GM18511 (cell line): ENCODE data around the gene ATG101.

Source experiments
- ATAC-seq: cut with Tn5 transposase; IDR thresholded peaks from one replicate; pipeline ENCODE4 v1.9.1; 2021; ENCODE audit warnings: mild to moderate bottlenecking, moderate library complexity; ENCODE audit not compliant: unreplicated experiment

ATG101 gene

GRCh38 chr12:52076811-52077210, 7.0 kb downstream of the ATG101 start:
- no peak for ATAC-seq

GRCh38 chr12:52078276-52078675, 8.5 kb downstream of the ATG101 start:
- ATAC-seq, result no peak

GRCh38 chr12:52079576-52080402, 10.0 kb downstream of the ATG101 start, which contains the start of gene SMIM41:
TSS of gene SMIM41 (plus strand) at chr12:52079704. CDS start at chr12:52079780, 76 bp downstream.
- no peak for ATAC-seq

GRCh38 chr12:52080403-52081251, 10.8 kb downstream of the ATG101 start:
- ATAC-seq, result no peak

GRCh38 chr12:52081263-52081733, 11.5 kb downstream of the ATG101 start:
- peak; percentile 86 for ATAC-seq

- ATAC-seq, result no peak
Observed at GRCh38 chr12:52082026-52082668, 12.4 kb downstream of the ATG101 start.

GRCh38 chr12:52082669-52082987, 12.8 kb downstream of the ATG101 start:
- ATAC-seq, result no peak

GRCh38 chr12:52082988-52083637, 13.3 kb downstream of the ATG101 start:
- ATAC-seq, result no peak

- ATAC-seq, result no peak
Observed at GRCh38 chr12:52083638-52083996, 13.8 kb downstream of the ATG101 start.

GRCh38 chr12:52084491-52085231, 14.9 kb downstream of the ATG101 start:
- no peak for ATAC-seq

GRCh38 chr12:52085682-52086180, 16.0 kb downstream of the ATG101 start:
- no peak for ATAC-seq

- ATAC-seq, result no peak
Observed at GRCh38 chr12:52086366-52086765, 16.6 kb downstream of the ATG101 start.

GRCh38 chr12:52086944-52087835, 17.4 kb downstream of the ATG101 start:
- ATAC-seq, result no peak

- peak; percentile 61 for ATAC-seq
Observed at GRCh38 chr12:52087961-52088820, 18.4 kb downstream of the ATG101 start.

- no peak for ATAC-seq
Observed at GRCh38 chr12:52089491-52089890, 19.7 kb downstream of the ATG101 start.

GRCh38 chr12:52090291-52090690, 20.5 kb downstream of the ATG101 start:
- ATAC-seq, result no peak

GRCh38 chr12:52091061-52091460, 21.3 kb downstream of the ATG101 start:
- ATAC-seq, result no peak

- ATAC-seq, result no peak
Observed at GRCh38 chr12:52091869-52092268, 22.1 kb downstream of the ATG101 start.
